Measurements from ENCODE around the gene DSP. TPM values are rescaled to one million over a fixed set of nuclear protein-coding genes. Genes with fewer than 3 reads are reported as not detected.

DSP gene
- total RNA-seq, 1 experiment from 2014 or later = 20.1 TPM

DNA sequence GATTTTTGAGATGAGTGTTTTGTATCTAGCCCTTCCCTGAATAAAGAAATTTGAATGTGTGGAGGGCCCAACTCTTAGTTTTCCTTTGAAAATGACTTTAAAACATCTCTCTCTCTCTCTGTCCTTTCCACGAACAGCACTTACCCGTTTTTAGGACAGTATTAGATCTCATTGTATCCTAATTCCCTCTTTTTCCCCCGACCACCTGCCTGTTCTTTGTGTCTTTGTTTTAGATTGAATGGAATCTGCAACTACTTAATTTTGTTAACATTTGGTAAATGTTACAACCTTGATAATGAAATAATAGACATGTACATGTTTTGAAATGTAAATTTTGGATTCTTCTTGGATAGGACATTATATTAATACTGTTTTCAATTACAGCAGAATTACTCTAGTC is 3.1 kb downstream of the DSP start:
- no peak for ATAC-seq

GRCh38 chr6:7545316-7546019 is 4.0 kb downstream of the DSP start:
- Histone ChIP-seq H3K27ac (ENCODE audit: low read length) (no peak overlapping the region), H3K4me3 (ENCODE audit: low read depth in 2 of 2, low read length in 2 of 2) (no peak overlapping the region), H3K27me3 (ENCODE audit: control insufficient read depth, insufficient read depth, low read length) (peaks cover 21% of the 10 kb centered on the region), H3K36me3 (ENCODE audit: control insufficient read depth, insufficient read depth, low read length) (peaks cover 2% of the 10 kb centered on the region; the same call in 1 of the 2 replicates), H3K4me1 (ENCODE audit: control insufficient read depth, insufficient read depth, low read length) (peaks cover 8% of the 10 kb centered on the region), H3K9me3 (ENCODE audit: control insufficient read depth, insufficient read depth, low read depth, low read length) (no peaks in the 10 kb centered on the region)
- CTCF ChIA-PET = no interaction called here
- TF ChIP-seq, protein P1, sequence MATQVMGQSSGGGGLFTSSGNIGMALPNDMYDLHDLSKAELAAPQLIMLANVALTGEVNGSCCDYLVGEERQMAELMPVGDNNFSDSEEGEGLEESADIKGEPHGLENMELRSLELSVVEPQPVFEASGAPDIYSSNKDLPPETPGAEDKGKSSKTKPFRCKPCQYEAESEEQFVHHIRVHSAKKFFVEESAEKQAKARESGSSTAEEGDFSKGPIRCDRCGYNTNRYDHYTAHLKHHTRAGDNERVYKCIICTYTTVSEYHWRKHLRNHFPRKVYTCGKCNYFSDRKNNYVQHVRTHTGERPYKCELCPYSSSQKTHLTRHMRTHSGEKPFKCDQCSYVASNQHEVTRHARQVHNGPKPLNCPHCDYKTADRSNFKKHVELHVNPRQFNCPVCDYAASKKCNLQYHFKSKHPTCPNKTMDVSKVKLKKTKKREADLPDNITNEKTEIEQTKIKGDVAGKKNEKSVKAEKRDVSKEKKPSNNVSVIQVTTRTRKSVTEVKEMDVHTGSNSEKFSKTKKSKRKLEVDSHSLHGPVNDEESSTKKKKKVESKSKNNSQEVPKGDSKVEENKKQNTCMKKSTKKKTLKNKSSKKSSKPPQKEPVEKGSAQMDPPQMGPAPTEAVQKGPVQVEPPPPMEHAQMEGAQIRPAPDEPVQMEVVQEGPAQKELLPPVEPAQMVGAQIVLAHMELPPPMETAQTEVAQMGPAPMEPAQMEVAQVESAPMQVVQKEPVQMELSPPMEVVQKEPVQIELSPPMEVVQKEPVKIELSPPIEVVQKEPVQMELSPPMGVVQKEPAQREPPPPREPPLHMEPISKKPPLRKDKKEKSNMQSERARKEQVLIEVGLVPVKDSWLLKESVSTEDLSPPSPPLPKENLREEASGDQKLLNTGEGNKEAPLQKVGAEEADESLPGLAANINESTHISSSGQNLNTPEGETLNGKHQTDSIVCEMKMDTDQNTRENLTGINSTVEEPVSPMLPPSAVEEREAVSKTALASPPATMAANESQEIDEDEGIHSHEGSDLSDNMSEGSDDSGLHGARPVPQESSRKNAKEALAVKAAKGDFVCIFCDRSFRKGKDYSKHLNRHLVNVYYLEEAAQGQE (IDR thresholded peaks at IDR 0.05; ENCODE audit: insufficient read depth in 1 of 2, low read depth in 2 of 2, low read length in 1 of 2) = no peak
- TF ChIP-seq TCF7L2 (IDR thresholded peaks at IDR 0.05; ENCODE audit: low read depth, low read length) = no peak
- TF ChIP-seq SIN3A (IDR thresholded peaks at IDR 0.05; ENCODE audit: borderline replicate concordance, insufficient read depth, low read depth, low read length) = no peak
- TF ChIP-seq POLR2AphosphoS5 (IDR thresholded peaks at IDR 0.05; ENCODE audit: low read depth, low read length) = no peak
- TF ChIP-seq, protein P2, sequence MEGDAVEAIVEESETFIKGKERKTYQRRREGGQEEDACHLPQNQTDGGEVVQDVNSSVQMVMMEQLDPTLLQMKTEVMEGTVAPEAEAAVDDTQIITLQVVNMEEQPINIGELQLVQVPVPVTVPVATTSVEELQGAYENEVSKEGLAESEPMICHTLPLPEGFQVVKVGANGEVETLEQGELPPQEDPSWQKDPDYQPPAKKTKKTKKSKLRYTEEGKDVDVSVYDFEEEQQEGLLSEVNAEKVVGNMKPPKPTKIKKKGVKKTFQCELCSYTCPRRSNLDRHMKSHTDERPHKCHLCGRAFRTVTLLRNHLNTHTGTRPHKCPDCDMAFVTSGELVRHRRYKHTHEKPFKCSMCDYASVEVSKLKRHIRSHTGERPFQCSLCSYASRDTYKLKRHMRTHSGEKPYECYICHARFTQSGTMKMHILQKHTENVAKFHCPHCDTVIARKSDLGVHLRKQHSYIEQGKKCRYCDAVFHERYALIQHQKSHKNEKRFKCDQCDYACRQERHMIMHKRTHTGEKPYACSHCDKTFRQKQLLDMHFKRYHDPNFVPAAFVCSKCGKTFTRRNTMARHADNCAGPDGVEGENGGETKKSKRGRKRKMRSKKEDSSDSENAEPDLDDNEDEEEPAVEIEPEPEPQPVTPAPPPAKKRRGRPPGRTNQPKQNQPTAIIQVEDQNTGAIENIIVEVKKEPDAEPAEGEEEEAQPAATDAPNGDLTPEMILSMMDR (IDR thresholded peaks at IDR 0.05) = no peak
- no TSS peak for BruUV-seq (replicated peaks)
- in situ Hi-C loops (cut with HindIII; ENCODE audit: low pct_unique_long_range_greater_than_20kb, low sequenced_read_pairs) (no loop called here), intact Hi-C loops (cut with micrococcal nuclease; ENCODE audit: unreplicated experiment) (no loop called here)
- DNase-seq (ENCODE audit: low read depth, low spot score) = no peak
- POLR2A ChIA-PET = interaction anchor here (0.5 to 0.7 kb wide), 2 partner anchors 299 to 421 kb away, joined by 3 read pairs; no protein-coding TSS in a partner anchor
- no peak for ATAC-seq

More for the DNA sequence above, 3.1 kb downstream of the DSP start:
- peaks cover 2% of the 10 kb centered on the region; the same call in 1 of the 2 replicates for H3K36me3 ChIP-seq (ENCODE audit: control insufficient read depth, insufficient read depth, low read length)
- peaks cover 29% of the 10 kb centered on the region for H3K27me3 ChIP-seq (ENCODE audit: control insufficient read depth, insufficient read depth, low read length)
- H3K4me1 ChIP-seq (ENCODE audit: control insufficient read depth, insufficient read depth, low read length) = peaks cover 8% of the 10 kb centered on the region
- intact Hi-C loops (cut with micrococcal nuclease; ENCODE audit: unreplicated experiment) = no loop called here
- no peak overlapping the region for H3K27ac ChIP-seq (ENCODE audit: low read length)
- in situ Hi-C loops (cut with HindIII; ENCODE audit: low pct_unique_long_range_greater_than_20kb, low sequenced_read_pairs) = no loop called here
- BruUV-seq (replicated peaks) = no TSS peak
- POLR2A ChIA-PET = no interaction called here
- DNase-seq (ENCODE audit: low read depth, low spot score) = no peak
- CTCF ChIA-PET = no interaction called here
- H3K9me3 ChIP-seq (ENCODE audit: control insufficient read depth, insufficient read depth, low read depth, low read length) = no peaks in the 10 kb centered on the region
- no peak for TF ChIP-seq SIN3A (IDR thresholded peaks at IDR 0.05; ENCODE audit: borderline replicate concordance, insufficient read depth, low read depth, low read length)
- TF ChIP-seq, protein P1 (IDR thresholded peaks at IDR 0.05; ENCODE audit: insufficient read depth in 1 of 2, low read depth in 2 of 2, low read length in 1 of 2) = no peak
- no peak for TF ChIP-seq POLR2AphosphoS5 (IDR thresholded peaks at IDR 0.05; ENCODE audit: low read depth, low read length)
- TF ChIP-seq, protein P2 (IDR thresholded peaks at IDR 0.05) = no peak
- no peak for TF ChIP-seq TCF7L2 (IDR thresholded peaks at IDR 0.05; ENCODE audit: low read depth, low read length)
- H3K4me3 ChIP-seq (ENCODE audit: low read depth in 2 of 2, low read length in 2 of 2) = no peak overlapping the region

Measured in Panc1 (cell line).